Smooth muscle cell (in vitro differentiated cells): ENCODE results near the gene PPP1CA. TPM values are rescaled to one million over a fixed set of nuclear protein-coding genes. Genes with fewer than 3 reads are reported as not detected.

Experiments used
- DNase-seq: peaks from one replicate; lab custom pipeline; 2025; ENCODE audit not compliant: unreplicated experiment; lab: John Stamatoyannopoulos, UW
- H2AFZ ChIP-seq: fragments of 200-600 bp; sonication (generic); 2 replicates; pipeline ENCODE4 v1.6.0; 2016; ENCODE audit warnings: antibody characterized with exemption, low read depth, mild to moderate bottlenecking
- H3F3A ChIP-seq: fragments of 200-600 bp; sonication (generic); 2 replicates; pipeline ENCODE4 v1.6.0; 2017; ENCODE audit warnings: antibody characterized with exemption, low read depth
- H3K27ac ChIP-seq: fragments of 200-600 bp; sonication (generic); 2 replicates; pipeline ENCODE4 v1.5.1; 2016; ENCODE audit warnings: low read depth, mild to moderate bottlenecking
- H3K27me3 ChIP-seq: fragments of 200-600 bp; sonication (generic); 2 replicates; pipeline ENCODE4 v1.6.1; 2016; ENCODE audit warnings: low read depth, mild to moderate bottlenecking
- H3K36me3 ChIP-seq: fragments of 200-600 bp; sonication (generic); 2 replicates; pipeline ENCODE4 v1.5.1; 2016; ENCODE audit warnings: low read depth
- H3K4me1 ChIP-seq: fragments of 200-600 bp; sonication (generic); 2 replicates; pipeline ENCODE4 v1.5.1; 2016; ENCODE audit warnings: low read depth
- H3K4me2 ChIP-seq: fragments of 200-600 bp; sonication (generic); 2 replicates; pipeline ENCODE4 v1.6.0; 2016; ENCODE audit warnings: mild to moderate bottlenecking
- H3K4me3 ChIP-seq: fragments of 200-600 bp; sonication (generic); 2 replicates; pipeline ENCODE4 v1.5.1; 2016; ENCODE audit warnings: mild to moderate bottlenecking
- H3K79me2 ChIP-seq: fragments of 200-600 bp; sonication (generic); 2 replicates; pipeline ENCODE4 v1.6.0; 2016; ENCODE audit warnings: low read depth, mild to moderate bottlenecking
- H3K9ac ChIP-seq: fragments of 200-600 bp; sonication (generic); 2 replicates; pipeline ENCODE4 v1.6.0; 2016; ENCODE audit warnings: low read depth
- H3K9me3 ChIP-seq: fragments of 200-600 bp; sonication (generic); replicated peaks from 2 replicates; pipeline ENCODE4 v1.5.1; 2016; ENCODE audit warnings: low read depth
- H4K20me1 ChIP-seq: fragments of 200-600 bp; sonication (generic); 2 replicates; pipeline ENCODE4 v1.6.0; 2016; ENCODE audit warnings: low read depth
- WGBS: methylation state at CpG from one replicate; pipeline ENCODE4 v1.1.7; 2016; ENCODE audit warnings: low lambda C conversion rate; 5-methylcytosine and 5-hydroxymethylcytosine counted together
- polyA plus RNA-seq: library from polyadenylated mRNA; unstranded; fragments of >200 nt; fragmentation: Nextera tagmentation; extraction: Ambion mirVana; gene quantifications from 2 replicates; pipeline ENCODE4 v1.2.1, GENCODE V29; 2016
- total RNA-seq: library from RNA; depleted of rRNA; stranded (reverse); fragments of >200 nt; gene quantifications from 2 replicates; pipeline ENCODE4 v1.2.3, GENCODE V29; 2014
- TF ChIP-seq, protein P1 (sequence below): fragments of 200-600 bp; sonication (generic); IDR thresholded peaks from 2 replicates; pipeline ENCODE4 v1.5.1; 2017; ENCODE audit warnings: borderline replicate concordance, mild to moderate bottlenecking, antibody characterized with exemption; ENCODE audit not compliant: insufficient read depth, poor library complexity, severe bottlenecking

PPP1CA gene
- total and polyA plus RNA-seq, 2 experiments from 2014 or later, result 123 to 210 TPM

DNA sequence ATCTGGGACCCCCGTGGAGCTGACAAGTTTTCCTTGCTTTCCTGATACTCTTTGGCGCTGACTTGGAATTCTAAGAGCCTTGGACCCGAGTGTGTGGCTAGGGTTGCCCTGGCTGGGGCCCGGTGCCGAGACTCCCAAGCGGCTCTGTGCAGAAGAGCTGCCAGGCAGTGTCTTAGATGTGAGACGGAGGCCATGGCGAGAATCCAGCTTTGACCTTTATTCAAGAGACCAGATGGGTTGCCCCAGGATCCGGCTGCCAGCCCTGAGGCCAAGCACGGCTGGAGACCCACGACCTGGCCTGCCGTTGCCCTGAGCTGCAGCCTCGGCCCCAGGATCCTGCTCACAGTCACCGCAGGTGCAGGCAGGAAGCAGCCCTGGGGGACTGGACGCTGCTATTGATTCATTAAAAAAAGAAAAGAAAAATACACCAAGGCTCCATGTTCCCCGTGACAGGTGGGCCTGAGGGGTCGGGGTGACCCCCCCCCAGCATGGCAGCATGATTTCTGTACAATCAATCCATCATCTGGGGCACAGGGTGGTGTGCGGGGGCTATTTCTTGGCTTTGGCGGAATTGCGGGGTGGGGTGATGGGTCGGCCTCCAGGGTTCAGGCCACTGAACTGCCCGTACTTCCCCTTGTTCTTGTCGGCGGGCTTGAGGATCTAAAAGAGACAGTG, 3.5 kb downstream of the PPP1CA start:
- H3F3A ChIP-seq, result no peaks in the 10 kb centered on the region
- H3K36me3 ChIP-seq, result no peaks in the 10 kb centered on the region
- peaks cover 4% of the 10 kb centered on the region for H3K4me1 ChIP-seq
- DNase-seq, result no peak
- H3K4me2 ChIP-seq, result no peak overlapping the region
- TF ChIP-seq, protein P1, sequence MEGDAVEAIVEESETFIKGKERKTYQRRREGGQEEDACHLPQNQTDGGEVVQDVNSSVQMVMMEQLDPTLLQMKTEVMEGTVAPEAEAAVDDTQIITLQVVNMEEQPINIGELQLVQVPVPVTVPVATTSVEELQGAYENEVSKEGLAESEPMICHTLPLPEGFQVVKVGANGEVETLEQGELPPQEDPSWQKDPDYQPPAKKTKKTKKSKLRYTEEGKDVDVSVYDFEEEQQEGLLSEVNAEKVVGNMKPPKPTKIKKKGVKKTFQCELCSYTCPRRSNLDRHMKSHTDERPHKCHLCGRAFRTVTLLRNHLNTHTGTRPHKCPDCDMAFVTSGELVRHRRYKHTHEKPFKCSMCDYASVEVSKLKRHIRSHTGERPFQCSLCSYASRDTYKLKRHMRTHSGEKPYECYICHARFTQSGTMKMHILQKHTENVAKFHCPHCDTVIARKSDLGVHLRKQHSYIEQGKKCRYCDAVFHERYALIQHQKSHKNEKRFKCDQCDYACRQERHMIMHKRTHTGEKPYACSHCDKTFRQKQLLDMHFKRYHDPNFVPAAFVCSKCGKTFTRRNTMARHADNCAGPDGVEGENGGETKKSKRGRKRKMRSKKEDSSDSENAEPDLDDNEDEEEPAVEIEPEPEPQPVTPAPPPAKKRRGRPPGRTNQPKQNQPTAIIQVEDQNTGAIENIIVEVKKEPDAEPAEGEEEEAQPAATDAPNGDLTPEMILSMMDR, result no peak
- H3K79me2 ChIP-seq, result peaks cover 22% of the 10 kb centered on the region
- 96% methylated on average over 24 of the region's 24 CpGs for WGBS
- H3K27me3 ChIP-seq, result no peaks in the 10 kb centered on the region
- no peak overlapping the region for H3K9ac ChIP-seq
- H2AFZ ChIP-seq, result no peak overlapping the region
- H3K4me3 ChIP-seq, result no peak overlapping the region
- no peak overlapping the region for H3K27ac ChIP-seq
- peaks cover 24% of the 10 kb centered on the region for H4K20me1 ChIP-seq
- H3K9me3 ChIP-seq, result no peaks in the 10 kb centered on the region

DNA sequence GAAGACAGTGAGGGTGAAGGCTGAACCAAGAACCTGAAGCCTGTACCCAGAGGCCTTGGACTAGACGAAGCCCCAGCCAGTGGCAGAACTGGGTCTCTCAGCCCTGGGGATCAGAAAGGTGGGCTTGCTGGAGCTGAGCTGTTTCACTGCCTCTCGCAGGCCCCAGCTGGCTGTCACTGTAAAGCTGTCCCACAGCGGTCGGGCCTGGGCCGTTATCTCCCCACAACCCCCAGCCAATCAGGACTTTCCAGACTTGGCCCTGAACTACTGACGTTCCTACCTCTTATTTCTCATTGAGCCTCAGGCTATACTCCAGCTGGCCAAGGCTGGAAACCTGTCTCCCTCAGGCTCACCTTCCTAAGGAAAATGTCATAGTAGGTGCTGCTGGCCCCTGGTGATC, 4.1 kb downstream of the PPP1CA start:
- no peaks in the 10 kb centered on the region for H3K36me3 ChIP-seq
- H3K27ac ChIP-seq, result no peak overlapping the region

DNA sequence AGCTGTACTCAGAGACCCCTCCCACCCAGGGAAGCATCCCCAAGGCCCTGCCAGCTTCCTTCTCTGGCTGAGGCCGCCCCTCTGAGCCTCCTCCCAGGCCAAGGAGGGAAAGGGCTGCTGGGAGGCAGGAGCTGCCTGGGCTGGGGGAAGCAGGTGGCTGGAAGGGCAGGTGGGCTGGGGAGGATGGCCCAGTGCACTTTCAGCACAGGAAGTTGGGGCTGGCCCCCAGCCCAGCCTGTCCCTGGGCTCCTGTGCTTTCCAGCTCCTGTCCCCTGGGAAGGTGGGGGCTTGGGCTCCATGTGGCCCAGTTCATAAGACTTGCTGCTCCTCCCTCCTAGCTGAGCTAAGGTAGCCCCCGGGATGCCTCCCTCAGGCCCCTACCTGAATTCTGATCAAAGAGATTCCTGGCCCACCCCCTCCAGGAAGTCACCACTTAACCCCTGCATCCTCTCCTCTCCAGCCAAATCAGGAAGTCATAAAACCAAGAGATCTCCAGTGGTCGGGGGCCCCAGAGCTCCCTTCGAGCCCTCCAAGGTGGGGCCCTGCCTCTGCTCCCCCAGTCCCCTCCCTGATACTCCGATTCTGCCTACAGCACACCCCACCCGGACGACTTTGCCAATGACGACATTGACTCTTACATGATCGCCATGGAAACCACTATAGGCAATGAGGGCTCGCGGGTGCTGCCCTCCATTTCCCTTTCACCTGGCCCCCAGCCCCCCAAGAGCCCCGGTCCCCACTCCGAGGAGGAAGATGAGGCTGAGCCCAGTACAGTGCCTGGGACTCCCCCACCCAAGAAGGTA, 4.9 kb downstream of the PPP1CA start:
- H3K9ac ChIP-seq, result no peak overlapping the region
- TF ChIP-seq, protein P1, result no peak
- DNase-seq, result no peak

More for the DNA sequence above, 4.1 kb downstream of the PPP1CA start:
- WGBS, result 66% methylated on average over 6 of the region's 6 CpGs
- H3K9ac ChIP-seq, result no peak overlapping the region
- peaks cover 24% of the 10 kb centered on the region for H4K20me1 ChIP-seq
- H2AFZ ChIP-seq, result no peak overlapping the region
- no peak overlapping the region for H3K4me2 ChIP-seq
- H3K27me3 ChIP-seq, result no peaks in the 10 kb centered on the region
- TF ChIP-seq, protein P1, result no peak
- no peak for DNase-seq
- H3K4me1 ChIP-seq, result peaks cover 7% of the 10 kb centered on the region
- H3F3A ChIP-seq, result no peaks in the 10 kb centered on the region
- peaks cover 22% of the 10 kb centered on the region for H3K79me2 ChIP-seq
- no peak overlapping the region for H3K4me3 ChIP-seq
- no peaks in the 10 kb centered on the region for H3K9me3 ChIP-seq

More for the DNA sequence above, 4.9 kb downstream of the PPP1CA start:
- H3K4me3 ChIP-seq, result no peak overlapping the region
- H3K4me2 ChIP-seq, result no peak overlapping the region
- H2AFZ ChIP-seq, result no peak overlapping the region
- no peak overlapping the region for H3K27ac ChIP-seq
- no peaks in the 10 kb centered on the region for H3F3A ChIP-seq
- 60% methylated on average over 11 of the region's 13 CpGs for WGBS
- peaks cover 22% of the 10 kb centered on the region for H3K79me2 ChIP-seq
- peaks cover 8% of the 10 kb centered on the region for H3K4me1 ChIP-seq
- no peaks in the 10 kb centered on the region for H3K27me3 ChIP-seq
- H4K20me1 ChIP-seq, result peaks cover 24% of the 10 kb centered on the region
- H3K9me3 ChIP-seq, result no peaks in the 10 kb centered on the region
- H3K36me3 ChIP-seq, result no peaks in the 10 kb centered on the region
